Adipocyte (in vitro differentiated cells): ENCODE results near the gene BRD4.

ENCODE experiments used
- DNase-seq: peaks from one replicate; pipeline ENCODE4 v3.0.0-alpha.2; 2015; ENCODE audit warnings: low read depth
- H3K27me3 ChIP-seq: replicated peaks from 2 replicates; pipeline ENCODE4 v1.7.0; 2013; ENCODE audit warnings: mild to moderate bottlenecking, low read length, moderate library complexity; ENCODE audit not compliant: control insufficient read depth, insufficient read depth
- H3K36me3 ChIP-seq: 2 replicates; pipeline ENCODE4 v1.7.0; 2013; ENCODE audit warnings: low read length, mild to moderate bottlenecking, moderate library complexity; ENCODE audit not compliant: control insufficient read depth, insufficient read depth, severe bottlenecking
- H3K4me1 ChIP-seq: 2 replicates; pipeline ENCODE4 v1.7.0; 2013; ENCODE audit warnings: mild to moderate bottlenecking, low read length, moderate library complexity; ENCODE audit not compliant: control insufficient read depth, insufficient read depth
- H3K4me3 ChIP-seq: 2 replicates; pipeline ENCODE4 v1.7.0; 2013; ENCODE audit warnings: mild to moderate bottlenecking, low read length, moderate library complexity
- H3K9ac ChIP-seq: 2 replicates; pipeline ENCODE4 v1.7.0; 2013; ENCODE audit warnings: mild to moderate bottlenecking, low read length, moderate library complexity
- H3K9me3 ChIP-seq: 2 replicates; pipeline ENCODE4 v1.7.0; 2013; ENCODE audit warnings: mild to moderate bottlenecking, low read length, moderate library complexity; ENCODE audit not compliant: control insufficient read depth

Gene BRD4

DNA sequence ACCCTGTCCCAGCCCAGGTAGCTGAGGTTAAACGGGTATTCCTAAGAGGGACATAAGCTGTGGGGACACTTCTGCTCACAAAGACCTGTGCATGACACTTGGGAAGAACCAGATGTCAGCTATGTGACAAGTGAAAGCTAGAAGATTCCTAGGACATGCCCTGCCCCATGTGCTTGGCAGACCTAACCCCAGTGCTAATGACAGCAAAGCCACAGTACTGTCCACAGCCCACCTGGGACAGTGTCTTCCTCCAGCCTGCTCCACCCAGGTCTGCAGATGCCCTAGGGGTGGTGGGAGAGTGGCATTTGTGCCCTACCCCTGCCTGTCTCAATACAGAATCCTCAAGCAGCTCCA, 81.7 kb downstream of the BRD4 start:
- Histone ChIP-seq H3K4me1 (peaks cover 62% of the 10 kb centered on the region), H3K27me3 (no peaks in the 10 kb centered on the region), H3K36me3 (peaks cover 47% of the 10 kb centered on the region), H3K9me3 (no peaks in the 10 kb centered on the region), H3K4me3 (peak overlapping the region; percentile 9), H3K9ac (peak overlapping the region; percentile 84)
- DNase-seq, result no peak

DNA sequence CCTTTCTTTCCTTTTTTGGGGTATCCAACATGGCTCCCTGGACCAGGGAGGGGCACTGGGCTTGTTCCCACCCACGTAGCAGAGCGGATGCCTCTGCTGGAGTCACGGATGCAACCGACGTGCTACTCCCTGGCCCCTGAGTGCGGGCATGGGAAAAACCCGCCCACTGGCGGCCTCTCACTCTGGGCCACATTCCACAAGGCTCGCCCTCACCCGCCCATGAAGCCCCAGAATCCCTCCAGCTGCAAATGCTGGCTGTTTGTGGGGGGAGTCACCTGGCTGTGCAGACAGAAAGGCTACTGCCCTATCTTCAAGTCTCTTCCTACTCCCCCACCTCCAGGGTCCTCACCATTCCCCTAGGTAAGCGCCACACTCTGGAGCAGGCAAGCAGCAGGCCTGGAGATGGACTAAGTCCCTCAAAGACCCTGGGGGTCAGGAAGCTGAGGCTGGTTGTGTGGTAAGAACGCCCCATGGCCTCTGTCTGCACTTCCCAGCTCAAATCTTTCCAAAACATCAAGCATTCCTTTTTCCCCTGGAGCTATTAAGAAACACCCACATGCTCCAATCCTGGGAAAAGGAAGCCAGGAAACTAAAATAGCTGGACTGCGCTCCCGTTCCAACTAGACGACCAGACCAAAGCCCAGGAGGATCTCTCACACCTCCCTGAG, 82.2 kb downstream of the BRD4 start:
- DNase-seq, result peak; percentile 92
- no peaks in the 10 kb centered on the region for H3K9me3 ChIP-seq
- peak overlapping the region; percentile 60 for H3K4me3 ChIP-seq
- H3K9ac ChIP-seq, result peak overlapping the region; percentile 84
- H3K36me3 ChIP-seq, result peaks cover 47% of the 10 kb centered on the region
- peaks cover 62% of the 10 kb centered on the region for H3K4me1 ChIP-seq
- no peaks in the 10 kb centered on the region for H3K27me3 ChIP-seq

GRCh38 chr19:15249528-15249874, 82.8 kb downstream of the BRD4 start:
- no peaks in the 10 kb centered on the region for H3K27me3 ChIP-seq
- H3K4me3 ChIP-seq, result peak overlapping the region; percentile 60
- DNase-seq, result no peak
- peaks cover 46% of the 10 kb centered on the region for H3K36me3 ChIP-seq
- no peaks in the 10 kb centered on the region for H3K9me3 ChIP-seq
- peak overlapping the region; percentile 84 for H3K9ac ChIP-seq
- peaks cover 62% of the 10 kb centered on the region for H3K4me1 ChIP-seq

- Histone ChIP-seq H3K36me3 (peaks cover 44% of the 10 kb centered on the region), H3K9ac (peak overlapping the region; percentile 84), H3K27me3 (no peaks in the 10 kb centered on the region), H3K4me3 (peak overlapping the region; percentile 60), H3K4me1 (peaks cover 62% of the 10 kb centered on the region), H3K9me3 (no peaks in the 10 kb centered on the region)
- DNase-seq, result peak; percentile 94
These were observed 83.5 kb downstream of the BRD4 start for GRCh38 chr19:15248648-15249527.

DNA sequence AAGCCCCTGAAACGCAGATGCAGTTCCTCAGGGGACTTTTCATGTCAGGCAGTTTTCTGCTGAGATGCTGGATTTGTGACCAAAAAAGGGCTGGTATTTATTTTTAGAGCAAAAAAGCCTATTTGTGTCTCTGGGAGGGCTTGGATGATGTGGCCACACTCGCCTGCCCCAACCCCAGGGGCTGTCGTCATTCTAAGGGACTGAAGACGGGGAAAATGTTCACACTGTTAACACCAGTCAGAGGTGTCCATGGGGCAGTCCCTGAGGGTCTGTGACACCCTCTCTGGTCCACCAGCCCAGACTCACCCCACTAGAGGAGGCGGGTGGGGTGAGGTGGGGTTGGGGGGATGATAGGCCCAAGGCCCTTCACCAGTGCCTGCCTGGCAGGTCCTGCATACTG, 84.2 kb downstream of the BRD4 start:
- Histone ChIP-seq H3K27me3 (no peaks in the 10 kb centered on the region), H3K4me1 (peaks cover 62% of the 10 kb centered on the region), H3K36me3 (peaks cover 43% of the 10 kb centered on the region), H3K9ac (peak overlapping the region; percentile 84), H3K4me3 (peak overlapping the region; percentile 10), H3K9me3 (no peaks in the 10 kb centered on the region)
- DNase-seq, result no peak

- Histone ChIP-seq H3K9me3 (no peaks in the 10 kb centered on the region), H3K9ac (peak overlapping the region; percentile 84), H3K27me3 (no peaks in the 10 kb centered on the region), H3K4me3 (no peak overlapping the region), H3K4me1 (peaks cover 54% of the 10 kb centered on the region), H3K36me3 (peaks cover 41% of the 10 kb centered on the region)
- no peak for DNase-seq
These were observed 85.0 kb downstream of the BRD4 start for GRCh38 chr19:15247107-15248014.

GRCh38 chr19:15246198-15246481, 86.2 kb downstream of the BRD4 start:
- H3K4me1 ChIP-seq, result peaks cover 44% of the 10 kb centered on the region
- peaks cover 50% of the 10 kb centered on the region for H3K36me3 ChIP-seq
- H3K9ac ChIP-seq, result peak overlapping the region; percentile 84
- H3K27me3 ChIP-seq, result no peaks in the 10 kb centered on the region
- H3K9me3 ChIP-seq, result no peaks in the 10 kb centered on the region
- no peak overlapping the region for H3K4me3 ChIP-seq
- DNase-seq, result no peak

GRCh38 chr19:15245370-15246197, 86.8 kb downstream of the BRD4 start:
- no peaks in the 10 kb centered on the region for H3K9me3 ChIP-seq
- H3K36me3 ChIP-seq, result peaks cover 56% of the 10 kb centered on the region

DNA sequence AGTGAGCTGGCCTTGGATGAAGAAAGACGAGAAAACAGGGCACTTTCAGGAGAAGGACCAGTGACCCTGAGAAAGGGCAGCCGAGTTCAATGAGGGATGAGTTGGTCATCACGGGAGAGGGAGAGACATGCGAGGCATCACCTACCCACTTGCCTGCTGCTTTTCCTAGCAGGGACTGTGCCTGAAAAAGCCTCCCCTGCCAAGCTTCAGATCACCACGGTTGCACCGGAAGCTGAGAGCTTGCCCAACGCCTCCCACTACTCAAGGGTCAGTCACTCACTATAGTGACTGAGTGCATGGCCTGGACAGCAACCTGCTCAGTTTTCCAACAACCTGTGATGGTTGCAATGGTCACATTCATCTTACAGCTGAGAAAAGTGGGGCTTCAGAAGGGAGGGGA, 87.5 kb downstream of the BRD4 start:
- peaks cover 64% of the 10 kb centered on the region for H3K36me3 ChIP-seq

More at GRCh38 chr19:15245370-15246197, 86.8 kb downstream of the BRD4 start:
- H3K4me3 ChIP-seq, result no peak overlapping the region
- no peak for DNase-seq
- peaks cover 38% of the 10 kb centered on the region for H3K4me1 ChIP-seq
- H3K27me3 ChIP-seq, result no peaks in the 10 kb centered on the region
- no peak overlapping the region for H3K9ac ChIP-seq

DNA sequence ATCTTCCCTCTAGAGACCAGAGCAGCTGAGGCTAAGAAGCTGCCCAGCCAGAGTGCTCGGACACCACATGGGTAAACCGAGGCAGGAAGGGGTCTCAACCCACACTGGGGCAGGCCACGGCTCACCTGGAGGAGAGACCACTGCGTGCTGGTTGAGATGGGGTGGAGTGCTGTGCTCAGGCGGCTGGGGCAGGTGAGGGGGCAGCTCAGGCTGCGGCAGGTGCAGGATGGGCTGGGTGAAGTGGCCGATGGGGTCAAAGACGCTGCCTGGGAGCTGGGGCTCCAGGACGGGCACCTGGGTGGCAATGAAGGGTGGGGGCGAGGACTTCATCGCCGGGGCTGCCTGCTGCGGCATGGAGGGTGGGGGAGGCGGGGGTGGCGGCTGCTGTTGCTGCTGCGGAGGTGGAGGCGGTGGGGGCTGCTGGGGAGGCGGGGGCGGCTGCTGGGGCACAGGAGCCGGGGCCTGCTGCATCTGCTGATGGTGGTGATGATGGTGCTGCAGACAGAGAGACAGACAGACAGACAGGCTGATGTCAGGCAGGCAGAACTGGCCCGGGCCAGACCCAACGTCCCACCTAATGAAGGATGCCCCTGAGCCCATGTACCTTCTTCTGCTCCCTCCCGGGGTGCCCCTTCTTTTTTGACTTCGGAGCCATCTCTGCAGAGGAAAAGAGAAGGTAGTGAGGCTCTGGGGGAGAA, 88.1 kb downstream of the BRD4 start:
- Histone ChIP-seq H3K9me3 (no peaks in the 10 kb centered on the region), H3K27me3 (no peaks in the 10 kb centered on the region), H3K4me1 (peaks cover 25% of the 10 kb centered on the region), H3K4me3 (no peak overlapping the region), H3K9ac (no peak overlapping the region), H3K36me3 (peaks cover 69% of the 10 kb centered on the region)
- no peak for DNase-seq

More for the DNA sequence above, 87.5 kb downstream of the BRD4 start:
- no peak overlapping the region for H3K4me3 ChIP-seq
- DNase-seq, result no peak
- peaks cover 31% of the 10 kb centered on the region for H3K4me1 ChIP-seq
- no peak overlapping the region for H3K9ac ChIP-seq
- no peaks in the 10 kb centered on the region for H3K27me3 ChIP-seq
- no peaks in the 10 kb centered on the region for H3K9me3 ChIP-seq
